Measurements from ENCODE around the gene TAF13. TPM values are rescaled to one million over a fixed set of nuclear protein-coding genes. Genes with fewer than 3 reads are reported as not detected.
A peak's percentile ranks its signal among the peaks of the same experiment; 100 is the strongest.

TAF13 gene
- polyA plus RNA-seq, 1 donor from 2014 or later, result 60.1 TPM

DNA sequence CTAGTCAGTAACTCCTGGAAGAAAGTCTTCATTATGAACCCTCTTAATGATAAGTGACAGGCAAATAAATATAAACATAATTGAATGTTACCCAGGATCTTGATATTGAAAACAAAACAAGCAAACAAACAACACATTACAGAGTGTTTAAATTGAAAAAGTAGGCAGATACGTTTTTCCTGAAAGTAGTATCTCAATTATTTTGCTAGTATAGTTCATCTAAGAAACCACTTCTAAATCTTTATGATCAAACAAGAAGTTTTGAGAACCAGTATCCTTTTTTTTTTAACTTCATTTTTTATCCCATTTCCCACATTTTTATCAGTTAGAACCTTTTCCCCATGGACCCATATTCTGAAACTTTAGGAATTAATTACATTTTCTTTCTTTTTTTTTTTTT lies 30.2 kb downstream of the TAF13 start:
- H3F3A ChIP-seq (ENCODE audit: insufficient read depth, low read length, poor library complexity, severe bottlenecking), result peaks cover under 1% of the 10 kb centered on the region
- no peaks in the 10 kb centered on the region for H3K36me3 ChIP-seq (ENCODE audit: insufficient read depth, low read length)
- no peak overlapping the region for H3K9ac ChIP-seq (ENCODE audit: low read length)
- H3K4me2 ChIP-seq (ENCODE audit: low read length), result no peak overlapping the region
- no peaks in the 10 kb centered on the region for H3K9me3 ChIP-seq (ENCODE audit: low read length)
- peaks cover 3% of the 10 kb centered on the region for H3K79me2 ChIP-seq (replicated peaks; ENCODE audit: insufficient read depth, low read length)
- TF ChIP-seq, protein P1, sequence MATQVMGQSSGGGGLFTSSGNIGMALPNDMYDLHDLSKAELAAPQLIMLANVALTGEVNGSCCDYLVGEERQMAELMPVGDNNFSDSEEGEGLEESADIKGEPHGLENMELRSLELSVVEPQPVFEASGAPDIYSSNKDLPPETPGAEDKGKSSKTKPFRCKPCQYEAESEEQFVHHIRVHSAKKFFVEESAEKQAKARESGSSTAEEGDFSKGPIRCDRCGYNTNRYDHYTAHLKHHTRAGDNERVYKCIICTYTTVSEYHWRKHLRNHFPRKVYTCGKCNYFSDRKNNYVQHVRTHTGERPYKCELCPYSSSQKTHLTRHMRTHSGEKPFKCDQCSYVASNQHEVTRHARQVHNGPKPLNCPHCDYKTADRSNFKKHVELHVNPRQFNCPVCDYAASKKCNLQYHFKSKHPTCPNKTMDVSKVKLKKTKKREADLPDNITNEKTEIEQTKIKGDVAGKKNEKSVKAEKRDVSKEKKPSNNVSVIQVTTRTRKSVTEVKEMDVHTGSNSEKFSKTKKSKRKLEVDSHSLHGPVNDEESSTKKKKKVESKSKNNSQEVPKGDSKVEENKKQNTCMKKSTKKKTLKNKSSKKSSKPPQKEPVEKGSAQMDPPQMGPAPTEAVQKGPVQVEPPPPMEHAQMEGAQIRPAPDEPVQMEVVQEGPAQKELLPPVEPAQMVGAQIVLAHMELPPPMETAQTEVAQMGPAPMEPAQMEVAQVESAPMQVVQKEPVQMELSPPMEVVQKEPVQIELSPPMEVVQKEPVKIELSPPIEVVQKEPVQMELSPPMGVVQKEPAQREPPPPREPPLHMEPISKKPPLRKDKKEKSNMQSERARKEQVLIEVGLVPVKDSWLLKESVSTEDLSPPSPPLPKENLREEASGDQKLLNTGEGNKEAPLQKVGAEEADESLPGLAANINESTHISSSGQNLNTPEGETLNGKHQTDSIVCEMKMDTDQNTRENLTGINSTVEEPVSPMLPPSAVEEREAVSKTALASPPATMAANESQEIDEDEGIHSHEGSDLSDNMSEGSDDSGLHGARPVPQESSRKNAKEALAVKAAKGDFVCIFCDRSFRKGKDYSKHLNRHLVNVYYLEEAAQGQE (IDR thresholded peaks at IDR 0.05; ENCODE audit: borderline replicate concordance), result no peak
- no peak for TF ChIP-seq EP300 (conservative IDR thresholded peaks at IDR 0.05; ENCODE audit: poor library complexity, severe bottlenecking)
- TF ChIP-seq EZH2 (IDR thresholded peaks at IDR 0.05; ENCODE audit: borderline replicate concordance, insufficient read depth, low read length, poor library complexity, severe bottlenecking), result no peak
- TF ChIP-seq, protein P2, sequence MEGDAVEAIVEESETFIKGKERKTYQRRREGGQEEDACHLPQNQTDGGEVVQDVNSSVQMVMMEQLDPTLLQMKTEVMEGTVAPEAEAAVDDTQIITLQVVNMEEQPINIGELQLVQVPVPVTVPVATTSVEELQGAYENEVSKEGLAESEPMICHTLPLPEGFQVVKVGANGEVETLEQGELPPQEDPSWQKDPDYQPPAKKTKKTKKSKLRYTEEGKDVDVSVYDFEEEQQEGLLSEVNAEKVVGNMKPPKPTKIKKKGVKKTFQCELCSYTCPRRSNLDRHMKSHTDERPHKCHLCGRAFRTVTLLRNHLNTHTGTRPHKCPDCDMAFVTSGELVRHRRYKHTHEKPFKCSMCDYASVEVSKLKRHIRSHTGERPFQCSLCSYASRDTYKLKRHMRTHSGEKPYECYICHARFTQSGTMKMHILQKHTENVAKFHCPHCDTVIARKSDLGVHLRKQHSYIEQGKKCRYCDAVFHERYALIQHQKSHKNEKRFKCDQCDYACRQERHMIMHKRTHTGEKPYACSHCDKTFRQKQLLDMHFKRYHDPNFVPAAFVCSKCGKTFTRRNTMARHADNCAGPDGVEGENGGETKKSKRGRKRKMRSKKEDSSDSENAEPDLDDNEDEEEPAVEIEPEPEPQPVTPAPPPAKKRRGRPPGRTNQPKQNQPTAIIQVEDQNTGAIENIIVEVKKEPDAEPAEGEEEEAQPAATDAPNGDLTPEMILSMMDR (IDR thresholded peaks at IDR 0.05; ENCODE audit: poor library complexity, severe bottlenecking), result no peak
- TF ChIP-seq RAD21 (conservative IDR thresholded peaks at IDR 0.05), result no peak
- TF ChIP-seq SMC3 (conservative IDR thresholded peaks at IDR 0.05; ENCODE audit: poor library complexity), result no peak
- no peak for TF ChIP-seq POLR2AphosphoS5 (IDR thresholded peaks at IDR 0.05)
- no peak for TF ChIP-seq TAF1 (IDR thresholded peaks at IDR 0.05; ENCODE audit: low read depth)
- TF ChIP-seq MXI1 (conservative IDR thresholded peaks at IDR 0.05; ENCODE audit: poor library complexity, severe bottlenecking), result no peak
- H2AFZ ChIP-seq (ENCODE audit: low read depth, low read length), result no peak overlapping the region
- no peaks in the 10 kb centered on the region for H3K9me2 ChIP-seq (ENCODE audit: insufficient read depth, low read length)
- no peaks in the 10 kb centered on the region for H4K20me1 ChIP-seq (ENCODE audit: insufficient read depth)
- no peak overlapping the region for H3K27ac ChIP-seq (ENCODE audit: low read length)
- H3K27me3 ChIP-seq (ENCODE audit: insufficient read depth, low read depth, low read length), result no peaks in the 10 kb centered on the region
- H3K4me3 ChIP-seq (ENCODE audit: low read length), result no peak overlapping the region

DNA sequence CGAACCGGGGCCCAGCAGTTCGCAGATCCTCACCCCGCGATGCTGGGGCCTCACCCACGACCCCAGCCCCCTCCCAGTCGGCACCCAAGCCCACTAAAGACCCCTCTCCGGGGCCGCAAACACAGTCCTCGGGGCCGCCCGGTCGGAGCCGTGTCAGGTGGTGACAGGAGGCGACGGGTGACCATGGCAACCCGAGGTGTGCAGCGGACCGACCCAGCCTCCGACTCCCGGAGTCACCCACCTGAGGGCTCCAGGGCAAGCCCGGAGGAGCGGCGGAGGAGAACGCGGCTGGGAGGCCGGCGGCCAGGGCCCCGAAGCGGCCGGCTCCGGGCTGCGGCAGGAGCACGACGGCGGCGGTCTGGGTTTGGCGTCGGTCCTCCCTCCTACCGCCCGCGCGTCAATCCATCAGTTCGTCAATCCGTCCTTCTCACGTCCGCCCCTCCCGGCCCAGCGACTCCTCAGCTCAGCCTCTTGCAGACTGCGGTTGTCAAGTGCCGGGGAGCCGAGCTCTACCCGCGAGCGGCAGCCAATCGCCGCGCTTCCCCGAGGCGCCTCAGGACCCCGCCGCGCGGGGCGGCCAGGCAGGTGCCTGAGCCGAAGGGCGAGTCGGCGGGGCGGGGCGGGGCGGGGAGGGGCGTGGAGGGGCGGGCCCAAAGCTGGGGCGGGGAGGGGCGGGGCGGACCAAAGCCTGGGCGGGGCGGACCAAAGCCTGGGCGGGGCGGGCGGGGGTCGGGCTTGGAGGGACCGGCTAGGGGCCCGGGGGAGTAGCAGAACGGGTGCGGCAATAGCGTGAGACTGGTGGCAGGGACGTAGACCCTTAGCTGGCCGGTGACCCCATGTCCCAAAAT lies 34.0 kb downstream of the TAF13 start, which contains the start of gene WDR47:
Gene WDR47, minus strand, starts transcription at position 482 of the 848 bp plus-strand sequence. CDS start 18,590 bp downstream, outside the sequence.
- H3K79me2 ChIP-seq (replicated peaks; ENCODE audit: insufficient read depth, low read length), result peaks cover 38% of the 10 kb centered on the region
- no peak within 1 kb of the TSS for H3K4me2 ChIP-seq (ENCODE audit: low read length)
- peak within 1 kb of the TSS; percentile 97 for H3K4me3 ChIP-seq (ENCODE audit: low read length)
- H4K20me1 ChIP-seq (ENCODE audit: insufficient read depth), result no peaks in the 10 kb centered on the region
- H3K36me3 ChIP-seq (ENCODE audit: insufficient read depth, low read length), result no peaks in the 10 kb centered on the region
- H3K9ac ChIP-seq (ENCODE audit: low read length), result peak within 1 kb of the TSS; percentile 96
- peaks cover 3% of the 10 kb centered on the region for H3F3A ChIP-seq (ENCODE audit: insufficient read depth, low read length, poor library complexity, severe bottlenecking)
- H3K9me2 ChIP-seq (ENCODE audit: insufficient read depth, low read length), result no peaks in the 10 kb centered on the region
- H3K27ac ChIP-seq (ENCODE audit: low read length), result peak within 1 kb of the TSS; percentile 90
- TF ChIP-seq POLR2AphosphoS5 (IDR thresholded peaks at IDR 0.05), result peak; percentile 99
- peak; percentile 75 for TF ChIP-seq EP300 (conservative IDR thresholded peaks at IDR 0.05; ENCODE audit: poor library complexity, severe bottlenecking)
- peak; percentile 84 for TF ChIP-seq MXI1 (conservative IDR thresholded peaks at IDR 0.05; ENCODE audit: poor library complexity, severe bottlenecking)
- TF ChIP-seq, protein P1 (IDR thresholded peaks at IDR 0.05; ENCODE audit: borderline replicate concordance), result peak; percentile 96
- TF ChIP-seq EZH2 (IDR thresholded peaks at IDR 0.05; ENCODE audit: borderline replicate concordance, insufficient read depth, low read length, poor library complexity, severe bottlenecking), result no peak
- no peak for TF ChIP-seq RAD21 (conservative IDR thresholded peaks at IDR 0.05)
- TF ChIP-seq, protein P2 (IDR thresholded peaks at IDR 0.05; ENCODE audit: poor library complexity, severe bottlenecking), result no peak
- TF ChIP-seq SMC3 (conservative IDR thresholded peaks at IDR 0.05; ENCODE audit: poor library complexity), result no peak
- TF ChIP-seq TAF1 (IDR thresholded peaks at IDR 0.05; ENCODE audit: low read depth), result peak; percentile 96
- peak within 1 kb of the TSS; percentile 66 for H2AFZ ChIP-seq (ENCODE audit: low read depth, low read length)
- H3K27me3 ChIP-seq (ENCODE audit: insufficient read depth, low read depth, low read length), result no peaks in the 10 kb centered on the region
- H3K9me3 ChIP-seq (ENCODE audit: low read length), result no peaks in the 10 kb centered on the region

Data from neural cell (in vitro differentiated cells).